IPS-15b (cell line): ENCODE measurements around the gene FIG4.
A peak's percentile ranks its signal among the peaks of the same experiment; 100 is the strongest.
"Not testable (repeated sequence)": the region's sequence is repeated elsewhere in the genome, so short reads cannot be mapped to it uniquely, and the experiment has no call there.

Source experiments
- H3K27me3 ChIP-seq: one replicate; pipeline ENCODE4 v1.6.1; 2013; ENCODE audit warnings: low read length; ENCODE audit not compliant: control insufficient read depth, insufficient read depth
- H3K36me3 ChIP-seq: one replicate; pipeline ENCODE4 v1.6.1; 2013; ENCODE audit warnings: low read length; ENCODE audit not compliant: control insufficient read depth, insufficient read depth
- H3K4me1 ChIP-seq: one replicate; pipeline ENCODE4 v1.6.1; 2013; ENCODE audit warnings: mild to moderate bottlenecking, low read length; ENCODE audit not compliant: control insufficient read depth, insufficient read depth
- H3K4me3 ChIP-seq: one replicate; pipeline ENCODE4 v1.5.1; 2013; ENCODE audit warnings: low read depth, low read length
- H3K9ac ChIP-seq: one replicate; pipeline ENCODE4 v1.6.1; 2013; ENCODE audit warnings: low read depth, mild to moderate bottlenecking, low read length
- H3K9me3 ChIP-seq: one replicate; pipeline ENCODE4 v1.6.1; 2013; ENCODE audit warnings: mild to moderate bottlenecking, low read length; ENCODE audit not compliant: control insufficient read depth, insufficient read depth

Gene FIG4

DNA sequence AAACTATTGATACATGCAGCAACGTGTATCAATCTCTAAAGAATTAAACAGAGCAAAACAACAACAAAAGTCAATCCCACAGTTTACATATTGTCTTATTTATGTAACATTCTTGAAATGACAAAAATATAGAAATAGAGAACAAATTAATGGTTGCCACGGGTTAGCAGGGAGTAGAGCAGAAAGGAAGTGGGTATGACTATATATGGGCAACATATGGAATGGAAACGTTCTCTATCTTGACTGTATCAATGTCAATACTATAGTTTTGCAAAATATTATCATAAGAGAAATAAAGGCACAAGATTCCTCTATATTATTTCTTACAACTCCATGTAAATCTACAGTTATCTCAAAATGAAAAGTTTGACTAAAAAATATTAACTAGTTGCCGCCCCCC is 12.9 kb upstream of the FIG4 start:
- H3K9me3 ChIP-seq: no peaks in the 10 kb centered on the region
- no peaks in the 10 kb centered on the region for H3K27me3 ChIP-seq
- no peak overlapping the region for H3K9ac ChIP-seq
- peak overlapping the region; percentile 58 for H3K4me3 ChIP-seq
- peaks cover 2% of the 10 kb centered on the region for H3K4me1 ChIP-seq
- H3K36me3 ChIP-seq: no peaks in the 10 kb centered on the region

- not testable (repeated sequence) for H3K9me3 ChIP-seq, H3K9ac ChIP-seq, H3K36me3 ChIP-seq, H3K27me3 ChIP-seq, H3K4me1 ChIP-seq
- peak overlapping the region; percentile 58 for H3K4me3 ChIP-seq
Observed at GRCh38 chr6:109678661-109679505, 12.2 kb upstream of the FIG4 start.

DNA sequence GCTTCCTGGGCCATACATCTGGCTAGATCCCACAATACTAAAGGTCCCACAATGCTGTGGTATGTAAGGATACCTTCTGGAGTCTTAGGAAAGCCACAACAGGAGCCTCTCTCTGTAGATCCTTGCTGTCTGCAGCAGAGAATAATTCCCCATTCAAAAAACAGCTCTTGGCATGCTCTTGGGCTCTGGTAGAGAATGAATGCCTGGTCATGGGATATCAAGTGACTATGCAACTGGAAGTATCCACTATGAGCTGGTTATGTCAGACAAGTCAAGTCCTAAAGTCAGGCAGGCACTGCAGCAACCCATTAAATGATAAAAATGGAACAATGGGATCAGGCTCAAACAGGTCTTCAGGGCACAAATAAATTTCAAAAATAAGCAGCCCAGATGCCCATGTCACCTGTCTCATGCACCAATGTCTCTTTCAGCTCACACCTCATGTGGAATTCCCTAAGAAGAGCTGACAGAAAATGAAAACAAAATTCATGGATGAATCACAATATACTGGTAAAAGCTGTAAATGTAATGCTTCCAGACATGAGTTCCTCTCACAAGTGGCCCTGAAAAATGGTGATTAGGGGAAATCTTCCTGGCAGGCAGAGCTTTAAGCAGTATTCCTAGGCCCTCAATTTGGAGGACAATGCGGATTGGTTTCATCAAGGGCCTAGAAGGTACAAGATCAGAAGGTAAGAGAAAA is 4.4 kb upstream of the FIG4 start:
- no peak overlapping the region for H3K4me3 ChIP-seq
- no peak overlapping the region for H3K9ac ChIP-seq

DNA sequence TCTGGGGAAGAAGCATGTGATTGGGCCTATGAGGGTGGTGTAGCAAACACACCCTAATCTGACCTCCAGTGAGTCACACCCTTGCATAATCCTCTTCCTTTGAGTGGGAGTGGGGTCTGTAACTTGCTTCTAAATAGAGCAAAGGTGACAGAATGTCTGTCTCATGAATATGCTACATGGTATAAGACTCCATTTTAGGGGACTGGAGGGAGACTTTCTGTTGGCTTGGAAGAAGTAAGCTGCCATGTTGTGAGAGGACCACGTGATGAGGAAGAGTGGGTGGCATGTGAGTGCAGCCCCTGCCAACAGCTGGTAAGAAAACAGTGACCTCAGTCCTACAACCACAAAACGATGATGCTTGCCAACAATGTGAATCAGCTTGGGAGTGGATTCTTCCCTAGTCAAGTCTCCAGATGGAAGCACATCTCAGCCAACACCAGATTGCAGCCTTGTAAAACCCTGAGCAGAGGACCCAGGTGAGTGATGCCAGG is 3.8 kb upstream of the FIG4 start:
- no peaks in the 10 kb centered on the region for H3K27me3 ChIP-seq
- H3K36me3 ChIP-seq: no peaks in the 10 kb centered on the region
- H3K9ac ChIP-seq: no peak overlapping the region
- no peaks in the 10 kb centered on the region for H3K9me3 ChIP-seq
- no peak overlapping the region for H3K4me3 ChIP-seq
- H3K4me1 ChIP-seq: no peaks in the 10 kb centered on the region

More for the DNA sequence above, 4.4 kb upstream of the FIG4 start:
- no peaks in the 10 kb centered on the region for H3K36me3 ChIP-seq
- no peaks in the 10 kb centered on the region for H3K27me3 ChIP-seq
- H3K9me3 ChIP-seq: no peaks in the 10 kb centered on the region
- no peaks in the 10 kb centered on the region for H3K4me1 ChIP-seq

GRCh38 chr6:109690373-109690736 is 741 bp upstream of the FIG4 start:
- Histone ChIP-seq H3K27me3 (no peaks in the 10 kb centered on the region), H3K4me3 (peak overlapping the region; percentile 94), H3K36me3 (no peaks in the 10 kb centered on the region), H3K4me1 (no peaks in the 10 kb centered on the region), H3K9ac (no peak overlapping the region), H3K9me3 (no peaks in the 10 kb centered on the region)

DNA sequence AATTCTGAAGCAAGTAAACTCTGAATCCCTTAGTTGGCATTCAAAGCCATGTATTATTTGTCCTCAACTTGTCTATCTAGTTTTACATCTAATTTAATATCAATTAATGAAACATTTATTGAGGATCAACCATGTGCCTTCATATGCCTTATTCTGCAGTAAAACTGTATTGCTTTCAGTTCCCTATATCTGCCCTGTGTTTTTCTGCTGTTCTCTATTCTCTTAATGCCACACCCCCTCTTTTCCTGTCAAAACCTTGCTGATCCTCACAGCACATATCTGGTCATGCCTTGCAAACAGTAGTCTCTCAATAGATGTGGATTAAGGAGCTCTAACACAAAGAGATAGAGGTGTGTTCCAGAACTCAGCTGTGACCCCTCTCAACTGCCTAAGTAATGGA is 2.0 kb downstream of the FIG4 start:
- H3K9ac ChIP-seq: no peak overlapping the region

DNA sequence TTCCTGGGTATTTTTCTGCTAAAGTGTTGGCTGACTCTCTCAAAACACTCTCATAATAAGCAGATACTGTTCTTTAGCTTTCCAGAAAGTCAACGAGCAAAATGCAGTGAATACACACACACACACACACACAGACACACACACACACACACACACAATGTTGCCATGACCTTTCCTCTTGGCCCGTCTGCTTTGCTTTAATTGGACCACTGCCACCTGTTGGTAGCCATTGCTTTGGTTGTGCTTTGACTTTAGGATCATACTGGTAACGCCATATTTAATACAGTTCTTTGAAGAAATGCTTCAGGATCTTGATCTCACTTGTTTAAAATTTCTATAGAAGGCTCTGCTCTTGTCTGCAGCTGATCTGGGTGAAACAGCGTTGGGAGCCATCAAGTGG is 4.4 kb downstream of the FIG4 start:
- no peaks in the 10 kb centered on the region for H3K4me1 ChIP-seq
- H3K9ac ChIP-seq: no peak overlapping the region
- no peak overlapping the region for H3K4me3 ChIP-seq
- H3K27me3 ChIP-seq: no peaks in the 10 kb centered on the region
- H3K36me3 ChIP-seq: no peaks in the 10 kb centered on the region
- no peaks in the 10 kb centered on the region for H3K9me3 ChIP-seq

More for the DNA sequence above, 2.0 kb downstream of the FIG4 start:
- Histone ChIP-seq H3K9me3 (no peaks in the 10 kb centered on the region), H3K4me1 (no peaks in the 10 kb centered on the region), H3K36me3 (no peaks in the 10 kb centered on the region), H3K4me3 (no peak overlapping the region), H3K27me3 (no peaks in the 10 kb centered on the region)

DNA sequence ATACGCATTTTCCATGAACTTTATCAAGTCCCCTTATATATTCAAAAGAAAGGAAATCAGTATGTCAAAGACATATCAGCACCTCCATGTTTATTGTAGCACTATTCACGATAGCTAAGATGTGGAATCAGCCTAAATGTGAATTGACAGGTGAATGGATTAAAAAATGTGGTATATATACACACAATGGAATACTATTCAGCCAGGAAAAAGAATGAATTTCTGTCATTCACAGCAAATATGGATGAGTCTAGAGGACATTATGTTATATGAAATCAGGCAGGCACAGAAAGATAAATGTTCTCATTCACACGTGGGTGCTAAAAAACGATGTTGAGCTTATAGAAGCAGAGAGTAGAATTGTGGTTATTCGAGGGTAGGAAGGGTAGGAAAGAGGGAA is 5.3 kb downstream of the FIG4 start:
- Histone ChIP-seq H3K9ac (no peak overlapping the region), H3K36me3 (no peaks in the 10 kb centered on the region), H3K9me3 (no peaks in the 10 kb centered on the region), H3K4me3 (no peak overlapping the region), H3K27me3 (no peaks in the 10 kb centered on the region), H3K4me1 (peaks cover 6% of the 10 kb centered on the region)

- Histone ChIP-seq H3K4me1 (peaks cover 18% of the 10 kb centered on the region), H3K9me3 (no peaks in the 10 kb centered on the region), H3K9ac (no peak overlapping the region), H3K4me3 (no peak overlapping the region), H3K36me3 (no peaks in the 10 kb centered on the region), H3K27me3 (no peaks in the 10 kb centered on the region)
Observed at GRCh38 chr6:109701221-109701620, 10.1 kb downstream of the FIG4 start.

DNA sequence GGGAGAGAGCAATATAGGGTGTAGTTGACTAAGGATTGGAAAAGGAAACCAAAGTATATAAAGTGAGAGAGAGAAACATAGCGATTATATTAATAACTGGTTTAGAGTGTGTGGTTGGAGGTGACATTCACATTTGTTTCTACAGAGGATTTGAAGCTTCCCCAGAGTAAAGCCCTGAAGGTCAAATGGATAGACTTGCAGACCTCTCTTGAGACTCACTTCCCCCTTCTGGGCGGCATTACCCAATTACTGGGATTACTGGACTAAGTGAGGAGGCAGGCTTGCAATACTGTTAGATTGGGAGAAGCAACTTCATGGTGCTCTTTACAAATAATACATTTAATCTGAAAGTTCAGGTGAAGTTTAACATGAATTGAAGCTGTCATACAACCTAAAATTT is 10.7 kb downstream of the FIG4 start:
- Histone ChIP-seq H3K9me3 (no peaks in the 10 kb centered on the region), H3K36me3 (no peaks in the 10 kb centered on the region), H3K27me3 (no peaks in the 10 kb centered on the region), H3K9ac (no peak overlapping the region), H3K4me1 (peaks cover 18% of the 10 kb centered on the region), H3K4me3 (no peak overlapping the region)

DNA sequence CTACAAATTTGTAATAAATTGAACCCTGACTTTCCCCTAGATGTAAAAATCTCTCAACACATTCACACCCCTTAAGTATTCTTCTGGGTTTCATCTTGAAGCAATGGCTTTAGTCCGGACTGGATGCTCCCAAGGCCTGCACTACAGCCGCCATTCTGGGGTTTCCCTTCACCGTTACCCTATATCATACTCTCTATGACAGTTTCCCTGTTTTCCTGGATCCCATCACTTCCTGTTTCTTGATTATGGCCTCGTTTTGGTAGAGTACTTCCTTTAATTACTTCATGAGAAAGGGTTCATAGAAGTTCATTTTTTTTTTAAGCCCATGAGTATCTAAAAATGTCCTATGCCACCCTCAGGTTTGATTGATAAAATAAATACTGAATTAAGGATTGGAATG is 11.7 kb downstream of the FIG4 start:
- Histone ChIP-seq H3K36me3 (no peaks in the 10 kb centered on the region), H3K4me1 (peaks cover 18% of the 10 kb centered on the region), H3K9me3 (no peaks in the 10 kb centered on the region)

GRCh38 chr6:109705258-109705657 is 14.2 kb downstream of the FIG4 start:
- Histone ChIP-seq H3K4me1 (peaks cover 18% of the 10 kb centered on the region), H3K9me3 (no peaks in the 10 kb centered on the region), H3K27me3 (no peaks in the 10 kb centered on the region), H3K9ac (no peak overlapping the region), H3K4me3 (no peak overlapping the region), H3K36me3 (no peaks in the 10 kb centered on the region)

More for the DNA sequence above, 11.7 kb downstream of the FIG4 start:
- Histone ChIP-seq H3K4me3 (no peak overlapping the region), H3K27me3 (no peaks in the 10 kb centered on the region), H3K9ac (no peak overlapping the region)
